NCI-H526 treated with DMSO at 0.1 percent for 48 hours (cell line): ENCODE measurements around the gene TICAM2.

Source experiments
- DNase-seq: peaks from one replicate; lab custom pipeline; 2025; lab: John Stamatoyannopoulos, UW

TICAM2 gene

DNA sequence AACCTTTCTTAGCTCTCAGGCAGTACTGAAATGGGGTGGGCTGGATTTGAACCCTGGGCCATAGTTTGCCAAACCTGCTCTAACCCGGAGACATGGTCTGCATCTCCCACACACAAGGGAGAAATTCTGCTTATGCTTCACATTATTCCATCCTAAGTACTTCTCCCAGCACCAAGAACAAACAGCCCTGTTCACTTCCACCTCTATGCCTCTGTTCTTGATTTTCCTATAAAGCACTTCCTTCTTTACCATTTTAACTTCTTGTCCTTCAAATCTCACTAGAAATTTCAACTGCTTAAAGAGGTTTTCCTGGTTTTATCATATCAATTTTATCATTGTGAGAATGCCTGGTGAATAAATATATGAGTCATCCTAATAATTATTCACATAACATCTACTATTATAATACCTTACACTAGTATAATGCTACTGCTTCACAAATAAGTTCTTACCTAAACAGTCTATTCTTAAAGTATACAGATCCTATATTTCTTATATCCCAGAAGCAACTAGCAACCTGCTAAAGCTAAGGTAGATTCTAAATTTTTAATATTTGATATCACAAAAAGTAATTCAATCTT is 70.4 kb downstream of the TICAM2 start:
- no peak for DNase-seq

DNA sequence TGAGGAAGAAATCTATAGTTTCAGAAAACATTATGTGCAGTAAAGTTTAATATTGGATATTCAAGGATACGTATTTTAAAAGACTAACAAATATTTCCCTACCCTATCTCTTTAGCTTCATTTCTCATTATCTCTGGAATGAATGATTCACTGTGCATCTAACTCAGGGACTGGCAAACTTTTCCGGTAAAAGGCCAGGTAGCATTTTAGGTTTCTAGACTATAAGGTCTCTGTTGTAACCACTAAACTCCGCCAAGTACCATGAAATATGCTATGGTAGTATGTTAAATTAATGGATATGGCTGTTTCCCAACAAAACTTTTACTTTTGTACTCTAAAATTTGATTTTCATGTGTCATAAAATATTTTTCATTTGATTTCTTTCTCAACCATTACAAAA is 70.9 kb downstream of the TICAM2 start:
- DNase-seq: no peak

DNA sequence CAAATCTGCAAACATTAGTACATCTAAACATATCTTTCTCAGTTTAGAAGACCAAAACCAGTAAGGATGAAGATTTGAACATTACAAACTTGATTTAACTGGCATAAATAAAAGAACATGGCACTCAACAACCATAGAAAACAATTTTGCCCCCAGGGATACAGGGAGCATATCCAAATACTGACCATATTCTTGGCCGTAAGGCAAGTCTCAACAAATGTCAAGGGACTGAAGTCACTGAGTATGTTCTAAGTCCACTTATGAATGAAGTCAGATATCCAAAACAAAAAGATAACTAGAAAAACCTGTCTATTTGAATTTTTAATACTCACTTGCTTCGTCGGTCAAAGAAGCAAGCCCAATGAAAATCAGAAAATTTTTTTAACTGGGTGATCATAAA is 71.9 kb downstream of the TICAM2 start:
- no peak for DNase-seq
